Loucy (cell line): ENCODE measurements around the gene EFHC2.

Experiments used
- H2AFZ ChIP-seq: fragments of 200-600 bp; sonication (generic); 2 replicates; pipeline ENCODE4 v1.6.0; 2016; ENCODE audit warnings: antibody characterized with exemption, mild to moderate bottlenecking, low read length, moderate library complexity
- H3F3A ChIP-seq: fragments of 200-600 bp; 2 replicates; pipeline ENCODE4 v1.6.0; 2016; ENCODE audit warnings: antibody characterized with exemption, low read depth, mild to moderate bottlenecking
- H3K27me3 ChIP-seq: fragments of 200-600 bp; sonication (generic); 2 replicates; pipeline ENCODE4 v1.6.1; 2014; ENCODE audit warnings: low read length, mild to moderate bottlenecking; ENCODE audit not compliant: insufficient read depth, poor library complexity, severe bottlenecking
- H3K36me3 ChIP-seq: fragments of 200-600 bp; sonication (generic); 2 replicates; pipeline ENCODE4 v1.6.1; 2016; ENCODE audit warnings: low read length; ENCODE audit not compliant: insufficient read depth
- H3K4me1 ChIP-seq: fragments of 200-600 bp; sonication (generic); 2 replicates; pipeline ENCODE4 v1.5.1; 2014; ENCODE audit warnings: low read length, mild to moderate bottlenecking; ENCODE audit not compliant: insufficient read depth, poor library complexity, severe bottlenecking
- H3K4me2 ChIP-seq: fragments of 200-600 bp; sonication (generic); 2 replicates; pipeline ENCODE4 v1.6.0; 2014; ENCODE audit warnings: antibody characterized with exemption, low read length, low read depth, mild to moderate bottlenecking; ENCODE audit not compliant: poor library complexity, severe bottlenecking
- H3K4me3 ChIP-seq: fragments of 200-600 bp; sonication (generic); 2 replicates; pipeline ENCODE4 v1.5.1; 2014; ENCODE audit warnings: low read length, mild to moderate bottlenecking, mixed read lengths; ENCODE audit not compliant: poor library complexity, severe bottlenecking
- H3K79me2 ChIP-seq: fragments of 200-600 bp; sonication (generic); 2 replicates; pipeline ENCODE4 v1.6.1; 2014; ENCODE audit warnings: low read length; ENCODE audit not compliant: insufficient read depth
- H3K9ac ChIP-seq: fragments of 200-600 bp; sonication (generic); 2 replicates; pipeline ENCODE4 v1.6.0; 2014; ENCODE audit warnings: mild to moderate bottlenecking, low read depth, low read length, moderate library complexity; ENCODE audit not compliant: poor library complexity, severe bottlenecking
- H3K9me2 ChIP-seq: fragments of 200-600 bp; sonication (generic); replicated peaks from 2 replicates; pipeline ENCODE4 v1.6.1; 2016; ENCODE audit warnings: low read depth, low read length, mixed read lengths
- H3K9me3 ChIP-seq: fragments of 200-600 bp; sonication (generic); 2 replicates; pipeline ENCODE4 v1.6.1; 2014; ENCODE audit warnings: mild to moderate bottlenecking, antibody characterized with exemption, low read length, low read depth; ENCODE audit not compliant: insufficient read depth
- H4K20me1 ChIP-seq: fragments of 200-600 bp; sonication (generic); 2 replicates; pipeline ENCODE4 v1.6.0; 2014; ENCODE audit warnings: antibody characterized with exemption, low read length, mild to moderate bottlenecking; ENCODE audit not compliant: insufficient read depth, poor library complexity, severe bottlenecking
- EZH2phosphoT487 ChIP-seq: fragments of 200-600 bp; IDR thresholded peaks from 2 replicates; pipeline ENCODE4 v1.6.1; 2018; ENCODE audit warnings: antibody characterized with exemption, mild to moderate bottlenecking, moderate library complexity, borderline replicate concordance
- TF ChIP-seq, protein P1 (sequence below): fragments of 200-600 bp; sonication (generic); conservative IDR thresholded peaks from 2 replicates; pipeline ENCODE4 v1.5.1; 2014; ENCODE audit warnings: mild to moderate bottlenecking, antibody characterized with exemption, low read length

Gene EFHC2

DNA sequence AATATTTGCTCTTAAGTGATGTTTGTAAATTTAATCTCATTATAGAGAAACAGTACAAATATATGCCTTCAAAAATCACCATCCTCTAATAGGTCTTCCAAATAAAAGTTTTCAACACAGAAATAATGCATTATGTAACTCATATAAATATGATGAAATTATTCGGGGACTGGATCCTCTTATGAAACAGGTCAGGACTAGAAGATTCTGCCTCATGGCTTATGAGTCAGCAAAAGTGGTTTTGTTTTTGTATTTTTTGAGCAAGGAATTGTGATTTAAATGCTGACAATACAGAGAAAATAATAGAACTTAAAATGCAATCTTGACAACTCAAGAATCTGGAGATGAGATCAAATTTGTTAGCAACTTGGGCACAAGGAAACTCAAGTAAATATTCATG lies 190.6 kb downstream of the EFHC2 start:
- H3K4me3 ChIP-seq, result no peak overlapping the region
- no peaks in the 10 kb centered on the region for H3K27me3 ChIP-seq
- H3K9ac ChIP-seq, result no peak overlapping the region
- no peaks in the 10 kb centered on the region for H3K9me3 ChIP-seq
- TF ChIP-seq EZH2phosphoT487, result no peak
- TF ChIP-seq, protein P1, sequence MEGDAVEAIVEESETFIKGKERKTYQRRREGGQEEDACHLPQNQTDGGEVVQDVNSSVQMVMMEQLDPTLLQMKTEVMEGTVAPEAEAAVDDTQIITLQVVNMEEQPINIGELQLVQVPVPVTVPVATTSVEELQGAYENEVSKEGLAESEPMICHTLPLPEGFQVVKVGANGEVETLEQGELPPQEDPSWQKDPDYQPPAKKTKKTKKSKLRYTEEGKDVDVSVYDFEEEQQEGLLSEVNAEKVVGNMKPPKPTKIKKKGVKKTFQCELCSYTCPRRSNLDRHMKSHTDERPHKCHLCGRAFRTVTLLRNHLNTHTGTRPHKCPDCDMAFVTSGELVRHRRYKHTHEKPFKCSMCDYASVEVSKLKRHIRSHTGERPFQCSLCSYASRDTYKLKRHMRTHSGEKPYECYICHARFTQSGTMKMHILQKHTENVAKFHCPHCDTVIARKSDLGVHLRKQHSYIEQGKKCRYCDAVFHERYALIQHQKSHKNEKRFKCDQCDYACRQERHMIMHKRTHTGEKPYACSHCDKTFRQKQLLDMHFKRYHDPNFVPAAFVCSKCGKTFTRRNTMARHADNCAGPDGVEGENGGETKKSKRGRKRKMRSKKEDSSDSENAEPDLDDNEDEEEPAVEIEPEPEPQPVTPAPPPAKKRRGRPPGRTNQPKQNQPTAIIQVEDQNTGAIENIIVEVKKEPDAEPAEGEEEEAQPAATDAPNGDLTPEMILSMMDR, result no peak
- H3K4me2 ChIP-seq, result no peak overlapping the region
- no peaks in the 10 kb centered on the region for H3F3A ChIP-seq
- no peaks in the 10 kb centered on the region for H3K79me2 ChIP-seq
- H2AFZ ChIP-seq, result no peak overlapping the region
- no peaks in the 10 kb centered on the region for H3K9me2 ChIP-seq
- no peaks in the 10 kb centered on the region for H3K36me3 ChIP-seq
- H4K20me1 ChIP-seq, result no peaks in the 10 kb centered on the region
- no peaks in the 10 kb centered on the region for H3K4me1 ChIP-seq

DNA sequence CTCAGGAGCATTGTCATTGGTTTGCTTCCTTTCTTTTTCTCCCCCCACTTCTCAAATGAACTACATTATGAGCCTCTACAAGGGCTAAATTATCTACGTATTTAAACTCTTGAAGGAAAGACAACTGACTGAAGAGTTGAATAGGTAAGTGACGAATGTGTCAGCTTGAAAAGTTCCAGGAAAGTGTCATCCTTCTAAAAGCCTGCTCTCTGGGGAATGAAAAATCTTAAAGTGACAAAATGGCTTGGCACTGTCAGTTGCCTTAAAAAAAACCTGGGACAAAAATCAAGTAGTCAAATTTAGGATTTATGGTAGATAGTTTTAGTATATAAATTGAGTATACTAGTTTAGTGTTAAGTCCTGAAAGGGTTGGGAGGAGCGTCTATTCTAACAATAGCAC lies 196.3 kb downstream of the EFHC2 start:
- Histone ChIP-seq H4K20me1 (no peaks in the 10 kb centered on the region), H3K9me3 (no peaks in the 10 kb centered on the region), H3F3A (no peaks in the 10 kb centered on the region), H2AFZ (no peak overlapping the region), H3K9ac (no peak overlapping the region), H3K79me2 (no peaks in the 10 kb centered on the region), H3K4me1 (no peaks in the 10 kb centered on the region), H3K27me3 (no peaks in the 10 kb centered on the region), H3K4me3 (no peak overlapping the region), H3K36me3 (no peaks in the 10 kb centered on the region), H3K4me2 (no peak overlapping the region), H3K9me2 (no peaks in the 10 kb centered on the region)
- TF ChIP-seq, protein P1, result no peak
- TF ChIP-seq EZH2phosphoT487, result no peak

DNA sequence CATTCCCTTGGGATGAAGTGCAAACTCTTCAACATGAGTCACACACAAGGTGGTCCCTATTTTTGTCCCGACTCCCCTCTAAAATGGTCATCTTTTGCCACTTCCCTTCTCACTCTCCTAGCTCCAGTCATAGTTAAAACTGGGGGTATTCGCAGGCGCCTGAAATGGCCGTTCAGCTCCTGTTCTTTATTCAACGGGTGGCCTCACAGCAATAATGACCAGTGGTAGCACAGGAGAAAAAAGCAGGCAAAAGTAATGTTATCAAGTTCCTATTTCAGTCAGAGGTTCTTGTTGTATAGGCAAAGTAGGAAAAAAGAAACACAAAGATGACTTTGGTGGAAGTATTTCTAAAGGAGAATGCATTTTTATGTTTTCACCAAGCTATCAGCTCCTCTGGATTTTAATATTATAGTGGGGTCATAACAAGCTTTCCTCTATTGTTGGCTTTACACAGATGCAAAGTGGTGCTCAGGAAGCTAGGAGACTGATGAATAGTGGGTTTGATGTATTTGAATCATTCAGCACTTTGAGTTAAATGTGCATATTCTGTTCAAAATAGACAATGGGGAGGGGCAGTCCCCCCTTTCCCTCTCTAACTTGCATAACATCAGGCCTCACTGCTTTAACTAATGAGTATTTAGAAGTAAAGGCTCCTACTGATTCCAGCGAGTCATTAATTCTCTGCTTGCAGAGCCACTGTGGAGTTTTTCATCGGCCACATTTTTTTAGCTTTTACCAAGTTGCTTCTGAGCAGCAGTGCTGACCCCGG lies 199.1 kb downstream of the EFHC2 start:
- H2AFZ ChIP-seq, result no peak overlapping the region
- H3K4me2 ChIP-seq, result no peak overlapping the region
- no peak for TF ChIP-seq EZH2phosphoT487
- TF ChIP-seq, protein P1, result no peak
- no peaks in the 10 kb centered on the region for H3K36me3 ChIP-seq
- no peak overlapping the region for H3K4me3 ChIP-seq
- no peaks in the 10 kb centered on the region for H3K79me2 ChIP-seq
- no peaks in the 10 kb centered on the region for H3K9me2 ChIP-seq
- H3K9me3 ChIP-seq, result no peaks in the 10 kb centered on the region
- H3K9ac ChIP-seq, result no peak overlapping the region
- H3F3A ChIP-seq, result no peaks in the 10 kb centered on the region
- no peaks in the 10 kb centered on the region for H4K20me1 ChIP-seq
- H3K27me3 ChIP-seq, result no peaks in the 10 kb centered on the region
- H3K4me1 ChIP-seq, result no peaks in the 10 kb centered on the region
